Measurements from ENCODE around the gene LNPEP.
"Not testable (repeated sequence)": the region's sequence is repeated elsewhere in the genome, so short reads cannot be mapped to it uniquely, and the experiment has no call there.

LNPEP gene

DNA sequence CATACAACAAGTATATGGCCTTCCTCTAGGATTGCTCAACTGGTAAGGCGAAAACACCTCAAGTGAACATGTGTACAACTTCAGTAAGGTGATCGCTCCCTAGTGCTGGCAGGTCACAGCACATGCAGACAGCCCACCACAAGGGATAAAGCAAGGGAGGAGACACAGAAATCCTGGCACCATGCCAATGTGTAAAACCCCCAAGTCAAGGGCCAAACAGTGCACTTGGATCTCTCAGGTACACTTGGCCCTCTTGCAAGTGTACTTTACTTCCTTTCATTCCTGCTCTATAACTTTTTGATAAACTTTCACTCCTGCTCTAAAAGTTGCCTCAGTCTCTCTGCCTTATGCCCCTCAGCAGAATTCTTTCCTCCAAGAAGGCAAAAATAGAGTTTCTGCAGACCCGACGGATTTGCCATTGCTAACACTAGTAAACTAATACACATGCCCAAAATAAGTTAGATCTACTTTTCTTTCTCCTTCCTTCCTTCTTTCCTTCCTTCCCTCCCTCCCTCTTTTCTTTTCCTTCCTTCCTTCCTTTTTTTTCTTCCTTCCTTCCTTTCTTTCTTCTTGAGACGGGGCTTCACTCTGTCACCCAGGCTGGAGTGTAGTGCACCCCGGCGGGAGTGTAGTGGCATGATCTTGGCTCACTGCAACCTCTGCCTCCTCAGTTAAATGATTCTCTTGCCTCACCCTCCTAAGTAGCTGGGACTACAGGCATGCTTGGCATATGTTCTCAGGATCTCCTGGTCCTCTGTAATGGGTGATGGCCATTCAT, 6.8 kb upstream of the LNPEP start:
- in situ Hi-C loops (cut with MboI; ENCODE audit: low sequenced_read_pairs) = no loop called here

DNA sequence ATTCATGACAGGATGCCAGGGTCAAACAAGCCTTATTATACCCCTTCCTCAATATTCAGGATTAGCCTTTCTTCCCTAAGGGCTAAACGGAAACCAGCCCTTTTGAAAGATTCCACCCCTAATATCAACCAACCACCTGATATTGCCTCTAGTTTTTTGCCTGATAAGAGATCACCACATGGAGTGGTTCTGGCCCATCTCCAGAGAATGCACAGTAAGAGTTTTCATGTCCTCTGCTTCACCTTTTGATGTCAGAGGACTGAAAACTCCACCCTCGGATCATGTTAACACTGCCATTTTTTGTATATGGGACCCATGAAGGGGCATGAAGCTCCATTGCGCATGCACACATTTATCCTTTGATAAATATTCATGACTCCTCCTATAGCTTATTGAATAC, 5.8 kb upstream of the LNPEP start:
- in situ Hi-C loops (cut with MboI; ENCODE audit: low sequenced_read_pairs) = no loop called here

DNA sequence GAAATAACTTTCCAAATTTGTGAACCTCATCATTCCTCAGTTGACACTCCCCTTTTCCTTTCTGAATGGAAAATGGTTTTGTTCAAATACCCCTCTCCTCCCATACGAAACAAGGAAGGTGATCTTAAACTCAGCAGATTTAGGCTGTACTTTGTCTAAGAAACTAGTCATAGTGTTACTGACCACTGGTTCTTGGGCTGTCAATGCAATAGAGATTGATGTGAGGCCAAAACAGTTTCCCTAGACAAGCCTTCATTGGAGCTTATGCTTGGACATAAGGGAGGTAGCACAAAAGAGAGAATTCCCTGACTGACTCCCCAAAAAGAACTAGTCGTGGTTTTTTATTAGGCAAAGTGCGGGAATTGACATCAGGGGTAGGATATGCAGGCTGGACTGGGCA, 5.3 kb upstream of the LNPEP start:
- in situ Hi-C loops (cut with MboI; ENCODE audit: low sequenced_read_pairs) = no loop called here

DNA sequence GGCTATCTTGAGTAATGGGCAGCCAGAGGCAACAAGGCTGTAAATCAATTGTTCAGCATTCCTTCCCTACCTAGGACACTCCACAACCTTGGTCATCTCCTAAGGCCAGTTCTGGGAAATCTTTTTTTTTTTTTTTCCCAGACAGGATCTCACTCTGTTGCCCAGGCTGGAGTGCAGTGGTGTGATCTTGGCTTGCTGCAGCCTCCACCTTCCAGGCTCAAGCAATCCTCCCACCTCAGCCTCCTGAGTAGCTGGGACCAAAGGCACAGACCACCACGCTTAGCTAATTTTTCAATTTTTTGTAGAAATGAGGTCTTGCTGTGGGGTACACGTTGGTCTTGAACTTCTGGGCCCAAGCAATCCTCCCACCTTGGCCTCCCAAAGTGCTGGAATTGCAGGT, 4.8 kb upstream of the LNPEP start:
- in situ Hi-C loops (cut with MboI; ENCODE audit: low sequenced_read_pairs) = not testable (repeated sequence)

DNA sequence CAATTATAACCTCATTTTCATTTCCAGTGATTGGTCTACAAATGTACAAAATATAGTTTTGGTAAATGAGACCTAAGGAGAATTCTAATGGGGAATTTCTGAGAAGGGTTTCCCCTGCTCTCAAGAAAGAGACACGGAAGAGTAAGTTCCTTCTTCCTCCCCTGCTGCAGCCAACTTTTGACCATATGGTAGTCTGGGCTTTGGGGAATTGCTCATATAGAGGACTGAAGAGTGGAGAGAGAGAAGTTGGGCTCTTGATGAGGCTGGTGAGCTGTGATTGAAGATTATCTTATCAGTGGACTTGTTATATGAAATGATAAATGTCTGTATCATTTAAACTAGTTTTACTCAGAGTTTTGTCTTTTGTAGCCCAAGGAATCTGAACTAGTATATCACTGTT, 4.3 kb upstream of the LNPEP start:
- in situ Hi-C loops (cut with MboI; ENCODE audit: low sequenced_read_pairs) = no loop called here

DNA sequence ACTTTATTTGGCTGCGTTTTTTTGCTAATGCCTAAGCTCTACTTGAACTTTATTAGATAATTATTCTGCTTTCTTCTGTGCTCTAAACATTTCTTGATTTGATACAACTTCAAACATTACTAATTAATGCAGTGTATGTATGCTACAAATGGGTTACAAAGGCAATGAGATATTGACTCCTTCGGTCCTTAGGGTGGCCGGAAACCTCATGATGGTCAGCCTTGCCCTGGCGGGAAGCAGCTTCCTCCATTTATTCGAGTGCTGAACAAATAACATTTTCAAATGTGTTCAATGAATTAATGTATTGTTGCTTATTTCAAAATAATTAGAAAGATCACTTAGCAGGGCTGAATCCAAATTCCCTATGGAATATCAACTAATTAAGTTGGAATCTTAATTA, 3.9 kb upstream of the LNPEP start:
- in situ Hi-C loops (cut with MboI; ENCODE audit: low sequenced_read_pairs) = no loop called here

DNA sequence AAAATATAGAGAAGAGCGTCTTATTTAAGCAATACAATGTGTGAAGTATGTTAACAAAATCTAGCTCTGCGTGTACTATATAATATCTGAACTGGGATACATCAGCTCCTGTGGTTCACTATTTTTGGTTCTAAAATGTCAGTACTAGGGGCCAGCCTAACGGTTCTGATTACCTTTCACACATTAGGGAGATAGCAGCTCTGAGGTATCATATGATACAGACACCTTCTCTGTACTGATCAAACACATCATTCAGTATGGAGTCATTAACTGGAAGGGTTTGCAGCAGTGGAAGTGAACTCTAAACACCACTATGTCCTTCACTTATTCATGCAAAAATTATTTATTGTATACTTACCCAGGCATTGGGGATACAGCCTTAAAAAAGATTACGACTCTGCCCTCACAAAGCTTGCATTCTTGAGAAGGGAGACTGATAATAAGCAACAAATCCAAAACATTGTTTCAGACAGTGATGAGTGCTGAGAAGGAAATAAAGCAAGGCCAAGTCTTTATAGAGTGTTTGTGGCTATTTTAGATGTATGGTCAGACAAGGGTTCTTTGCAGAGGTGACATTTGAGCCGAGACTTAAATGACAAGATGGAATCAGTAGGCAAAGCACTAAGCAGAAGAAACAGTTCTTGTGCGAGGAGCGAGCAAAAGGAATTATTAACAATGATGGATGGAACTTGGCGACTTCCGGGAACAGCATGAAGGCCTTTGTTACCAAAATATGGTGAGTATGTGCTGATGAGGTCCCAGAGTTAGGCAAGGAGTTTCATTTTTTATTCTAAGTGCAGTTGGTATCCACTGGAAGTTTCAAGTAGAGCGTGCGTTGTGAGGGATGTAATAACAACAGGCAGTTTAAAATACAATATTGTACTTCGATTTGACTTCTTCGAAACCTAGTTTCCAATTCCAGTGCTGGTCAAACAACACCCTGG, 1.8 kb upstream of the LNPEP start:
- in situ Hi-C loops (cut with MboI; ENCODE audit: low sequenced_read_pairs) = no loop called here

DNA sequence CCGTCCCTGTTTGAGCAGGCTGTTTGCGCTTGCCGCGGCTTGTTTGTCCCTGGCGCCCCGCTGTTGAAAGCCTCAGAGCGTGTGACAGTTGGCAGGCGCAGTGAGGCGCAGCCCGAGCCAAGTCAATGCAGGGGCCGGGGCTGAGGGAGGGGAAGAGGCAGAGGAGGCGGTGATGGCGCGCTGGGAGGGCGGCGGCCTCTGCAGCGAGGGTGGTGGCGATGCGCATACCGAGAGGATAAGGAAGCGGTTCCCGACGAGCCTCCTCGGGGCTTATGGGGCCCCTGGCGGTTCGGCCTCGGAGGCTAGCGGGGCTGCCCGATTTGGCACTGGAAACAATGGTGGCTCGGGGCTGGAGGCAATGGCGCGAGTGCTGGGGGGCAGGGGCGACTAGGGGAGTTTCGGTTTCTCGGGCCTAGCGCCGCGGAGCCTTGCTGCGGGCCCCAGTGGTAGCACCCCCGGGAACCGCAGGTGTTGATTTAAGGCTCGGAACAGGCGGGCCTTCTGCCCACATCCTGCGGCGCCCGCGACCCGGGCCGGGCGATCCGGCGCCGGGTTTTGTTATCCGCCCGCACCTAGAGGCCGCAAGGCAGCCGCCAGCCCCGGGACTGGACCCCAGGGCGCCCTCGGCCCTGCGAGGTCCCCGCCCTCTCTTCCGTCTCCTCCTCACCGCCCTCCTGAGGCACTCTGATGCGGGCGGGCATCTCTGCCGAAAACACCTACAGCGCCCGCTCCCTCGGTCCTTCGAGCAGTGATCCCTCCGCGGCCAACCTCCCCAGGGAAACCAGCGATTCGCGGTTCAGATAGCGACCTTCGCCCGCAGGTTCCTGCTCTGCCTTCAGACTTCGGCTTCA, 947 bp upstream of the LNPEP start:
- in situ Hi-C loops (cut with MboI; ENCODE audit: low sequenced_read_pairs) = no loop called here

DNA sequence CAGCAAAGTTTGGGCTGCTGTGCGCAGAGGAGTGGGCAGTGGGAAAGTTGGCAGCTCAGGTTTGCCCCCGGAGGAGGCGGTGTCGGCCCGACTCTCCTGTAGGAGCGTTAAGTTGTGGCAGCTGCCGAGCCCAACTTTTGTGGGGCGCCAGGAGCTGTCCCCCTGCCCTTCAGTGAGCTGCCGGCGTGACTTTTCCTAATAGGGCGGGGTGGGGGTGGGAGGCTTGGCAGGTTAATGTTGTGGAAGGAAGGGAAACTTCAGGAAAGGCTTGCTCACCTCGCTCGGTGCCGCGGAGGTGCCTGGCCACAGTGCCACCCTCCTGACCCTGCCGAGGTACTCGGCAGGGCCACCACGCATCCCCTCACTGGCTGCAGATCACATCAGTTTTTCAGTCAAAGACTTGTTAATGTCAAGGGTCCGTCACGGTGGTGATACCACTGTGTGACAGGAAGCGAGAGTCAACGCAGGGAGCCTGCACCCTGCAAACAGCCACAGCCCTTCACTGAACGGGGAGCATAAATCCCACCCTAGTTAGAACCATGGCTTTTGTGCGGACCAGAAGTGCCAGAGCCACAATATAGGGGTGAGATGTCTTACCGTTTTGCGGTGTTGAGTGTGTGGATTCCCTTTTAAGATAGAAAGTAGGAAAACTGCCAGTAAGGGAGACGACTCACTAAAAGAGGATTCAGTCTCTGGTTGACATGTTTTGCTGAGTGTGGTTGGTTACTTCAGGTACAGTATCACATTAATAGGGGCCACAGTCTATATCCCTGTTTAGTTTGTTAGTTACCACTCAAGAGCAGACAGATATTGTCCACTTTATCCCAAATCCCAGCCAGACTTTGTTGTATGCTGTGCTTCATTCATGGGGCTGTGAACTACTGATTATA, 796 bp downstream of the LNPEP start:
- in situ Hi-C loops (cut with MboI; ENCODE audit: low sequenced_read_pairs) = no loop called here

DNA sequence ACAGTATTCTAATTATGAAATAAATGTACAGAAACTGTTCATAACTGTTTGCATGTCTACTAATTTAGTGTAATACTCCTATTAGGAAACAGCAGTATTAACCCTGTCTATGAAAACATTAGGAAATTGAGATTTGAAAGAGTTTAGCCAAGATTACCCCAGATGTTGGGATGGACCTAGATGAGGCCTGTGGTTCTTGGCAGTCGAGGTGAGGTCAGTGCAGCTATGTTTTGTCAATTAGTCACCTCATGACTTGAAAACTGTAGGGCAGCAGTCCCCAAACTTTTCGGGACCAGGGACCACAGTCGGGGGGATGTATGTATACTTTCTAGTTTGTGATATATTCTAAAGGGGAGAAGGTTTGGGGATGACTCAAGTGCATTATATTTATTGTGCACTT, 4.7 kb downstream of the LNPEP start:
- in situ Hi-C loops (cut with MboI; ENCODE audit: low sequenced_read_pairs) = no loop called here

DNA sequence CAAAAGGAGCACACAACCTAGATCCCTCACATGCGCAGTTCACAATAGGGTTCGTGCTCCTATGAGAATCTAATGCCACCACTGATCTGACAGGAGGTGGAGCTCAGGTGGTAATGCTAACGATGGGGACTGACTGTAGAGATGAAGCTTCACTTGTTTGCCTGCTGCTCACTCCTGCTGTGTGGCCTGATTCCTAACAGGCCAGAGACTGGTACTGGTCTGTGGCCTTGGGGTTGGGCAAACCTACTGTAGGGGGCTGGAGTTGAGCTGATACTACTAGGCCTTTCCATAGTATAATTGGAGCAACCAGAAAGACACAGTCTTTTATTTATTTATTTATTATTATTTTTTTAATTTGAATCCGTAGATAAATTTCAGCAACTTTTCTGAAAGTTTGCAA, 5.3 kb downstream of the LNPEP start:
- in situ Hi-C loops (cut with MboI; ENCODE audit: low sequenced_read_pairs) = no loop called here

DNA sequence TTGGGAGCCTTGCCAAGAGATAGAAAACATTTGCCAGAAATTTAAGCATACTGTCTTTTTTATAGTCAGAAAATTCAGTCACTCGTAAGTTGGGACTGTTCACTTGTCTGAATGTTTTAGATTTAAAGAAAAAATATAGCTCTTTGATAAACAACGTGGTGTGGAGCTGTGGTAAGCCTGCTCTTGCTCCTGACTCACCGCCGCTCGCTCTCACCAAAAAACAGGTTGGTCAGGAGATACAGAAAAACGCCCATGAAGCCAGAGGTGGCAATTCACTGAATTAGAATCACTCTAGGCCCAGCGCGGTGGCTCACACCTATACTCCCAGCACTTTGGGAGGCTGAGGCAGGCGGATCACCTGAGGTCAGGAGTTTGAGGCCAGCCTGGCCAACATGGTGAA, 6.2 kb downstream of the LNPEP start:
- in situ Hi-C loops (cut with MboI; ENCODE audit: low sequenced_read_pairs) = no loop called here

DNA sequence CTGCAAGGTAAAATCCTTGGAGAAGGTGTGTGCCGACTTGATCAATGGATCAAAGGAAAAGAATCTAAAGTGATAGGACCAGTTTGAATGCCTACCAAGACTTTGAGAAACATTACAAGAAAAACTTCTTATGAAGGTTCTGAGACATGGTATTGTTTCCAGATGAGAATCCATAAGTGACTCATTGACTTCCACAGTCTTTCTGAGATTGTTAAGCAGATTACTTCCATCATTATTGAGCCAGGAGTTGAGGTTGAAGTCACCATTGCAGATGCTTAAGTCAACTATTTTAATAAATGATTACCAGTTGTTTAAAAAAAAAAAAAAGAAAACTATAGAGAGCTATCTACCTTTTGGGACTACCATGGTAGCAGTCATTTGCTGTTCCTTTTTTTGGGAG, 7.0 kb downstream of the LNPEP start:
- in situ Hi-C loops (cut with MboI; ENCODE audit: low sequenced_read_pairs) = no loop called here

DNA sequence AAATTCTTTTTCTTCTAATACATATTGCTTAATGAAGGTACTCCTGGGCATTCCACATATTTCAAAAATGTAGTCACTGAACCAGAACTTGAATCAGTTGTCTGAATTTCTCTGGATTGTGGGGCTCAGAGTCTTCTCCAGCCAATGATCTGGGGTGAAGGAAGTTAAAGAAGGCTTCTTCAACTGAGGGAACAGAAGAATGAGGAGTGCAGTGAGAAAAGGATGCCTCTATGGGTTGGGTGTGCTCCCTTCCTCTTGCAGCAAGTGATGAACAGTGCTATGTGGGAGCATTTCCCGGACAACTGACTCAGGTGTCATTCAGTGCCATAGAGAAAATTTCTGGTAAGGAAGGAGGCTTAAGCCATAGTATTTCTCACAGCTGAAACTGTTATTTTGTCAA, 7.9 kb downstream of the LNPEP start:
- in situ Hi-C loops (cut with MboI; ENCODE audit: low sequenced_read_pairs) = no loop called here

DNA sequence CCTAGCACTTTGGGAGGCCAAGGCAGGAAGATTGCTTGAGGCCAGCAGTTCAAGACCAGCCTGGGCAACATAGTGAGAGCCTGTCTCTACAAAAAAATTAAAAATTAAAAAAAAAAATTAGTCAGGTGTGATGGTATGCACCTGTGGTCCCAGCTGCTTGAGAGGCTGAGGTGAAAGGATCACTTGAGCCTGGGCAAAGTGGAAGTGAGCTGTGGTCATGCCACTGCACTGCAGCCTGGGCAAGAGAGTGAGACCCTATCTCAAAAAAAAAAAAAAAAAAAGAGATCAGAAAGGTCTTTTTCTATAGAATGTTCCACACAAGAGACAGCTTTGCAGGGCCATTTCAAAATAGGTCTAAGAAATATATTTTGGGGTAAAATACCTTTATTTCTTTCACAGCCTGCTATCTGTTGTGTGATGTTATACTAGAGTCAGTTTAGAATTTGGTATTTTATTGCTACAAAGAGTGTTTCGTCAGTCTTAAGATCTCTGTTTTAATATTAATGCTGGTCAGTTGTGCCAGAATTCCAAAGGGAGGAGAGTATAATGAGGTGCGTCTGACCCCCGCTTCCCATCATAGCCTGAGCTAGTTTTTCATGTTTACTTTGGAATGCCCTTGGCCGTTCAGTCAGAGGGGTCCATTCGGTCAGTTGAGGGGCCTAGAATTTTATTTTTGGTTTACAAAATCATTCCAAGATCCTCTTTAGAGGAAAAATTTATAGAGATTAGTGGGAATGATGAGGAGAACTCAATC, 9.4 kb downstream of the LNPEP start:
- in situ Hi-C loops (cut with MboI; ENCODE audit: low sequenced_read_pairs) = no loop called here

DNA sequence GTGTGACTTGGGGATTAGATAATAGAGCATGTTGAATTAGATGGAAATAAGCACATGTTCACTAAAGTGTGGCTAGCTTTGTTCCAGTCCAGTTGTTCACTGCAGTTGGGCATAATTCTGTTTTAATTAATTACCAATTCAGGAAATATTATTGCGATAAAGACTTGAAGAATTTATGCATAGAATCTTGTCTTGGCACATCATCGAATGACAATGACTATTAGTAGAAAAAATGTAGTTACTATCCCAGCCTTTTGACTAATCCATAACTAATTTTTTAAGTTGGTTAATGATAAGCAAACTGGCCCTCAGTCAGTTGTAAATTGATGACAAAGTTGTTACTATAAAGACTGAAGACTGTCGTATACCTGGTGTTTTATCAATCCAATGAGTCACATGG, 10.5 kb downstream of the LNPEP start:
- in situ Hi-C loops (cut with MboI; ENCODE audit: low sequenced_read_pairs) = no loop called here

DNA sequence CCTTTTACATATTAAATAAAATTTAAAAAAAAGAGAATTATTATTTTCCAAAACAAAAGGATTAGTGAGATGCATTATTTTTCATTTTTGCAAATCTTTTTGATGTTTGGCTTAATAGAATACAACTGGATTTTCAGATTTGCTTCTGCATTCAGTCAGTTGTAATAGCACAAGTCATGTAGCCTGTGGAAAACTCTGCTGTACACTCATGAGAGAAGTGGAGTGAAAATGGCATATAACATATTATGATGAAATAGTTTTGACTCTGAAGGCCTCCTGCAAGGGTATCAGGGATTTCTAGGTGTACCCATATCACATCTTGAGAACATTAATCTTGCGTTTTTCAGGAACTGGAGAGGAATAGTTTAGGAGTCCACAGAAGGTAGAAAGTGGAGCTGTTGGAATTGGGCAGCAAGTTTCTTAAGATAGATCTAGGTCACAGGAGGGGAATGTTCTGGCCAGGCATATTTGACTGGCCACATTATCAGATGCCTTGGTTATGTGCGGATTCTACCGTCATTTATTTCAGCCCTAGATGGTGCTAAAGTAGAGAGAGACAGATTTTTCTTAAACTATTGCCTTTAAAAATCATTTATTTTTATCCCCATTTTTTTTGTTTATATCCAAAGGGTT, 16.4 kb downstream of the LNPEP start:
- in situ Hi-C loops (cut with MboI; ENCODE audit: low sequenced_read_pairs) = no loop called here

DNA sequence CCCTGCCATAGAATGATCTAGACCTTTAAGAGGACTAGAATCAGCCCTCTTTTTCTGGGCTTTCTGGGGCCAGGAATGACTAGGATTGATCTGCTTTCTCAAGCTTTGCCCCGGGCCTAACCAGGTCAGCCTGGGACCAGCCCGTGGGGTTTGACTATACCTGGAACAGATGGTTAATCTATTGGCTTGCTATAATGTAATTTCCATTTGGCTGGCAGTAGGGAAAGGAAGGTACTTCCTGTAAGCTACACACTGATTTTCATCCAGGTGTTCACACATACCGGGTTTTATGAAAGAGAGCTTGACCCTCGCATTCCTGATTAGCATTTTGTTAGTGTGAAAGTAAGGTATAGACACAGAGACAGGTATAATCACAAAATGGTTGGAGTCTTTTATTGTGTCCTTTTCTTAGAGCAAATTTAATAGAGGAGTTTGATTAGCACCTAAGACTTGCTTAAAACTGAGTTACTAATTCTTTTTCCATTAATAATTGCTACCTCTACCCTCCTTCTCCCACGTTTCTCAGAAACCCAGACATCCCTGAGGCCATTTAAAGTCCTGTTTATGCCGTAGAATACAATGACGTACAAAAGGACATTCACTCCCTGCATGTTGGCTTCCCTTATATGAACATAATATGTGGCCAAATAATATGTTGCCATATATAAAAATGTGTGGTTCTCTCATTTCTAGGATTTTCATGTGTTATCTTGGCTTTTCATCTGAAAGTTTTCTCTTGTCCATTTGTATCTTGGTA, 17.3 kb downstream of the LNPEP start:
- in situ Hi-C loops (cut with MboI; ENCODE audit: low sequenced_read_pairs) = no loop called here

Measured in hTERT RPE-1 (cell line).